GM12864 (cell line): Measurements from ENCODE around the gene MAN2B1.

ENCODE experiments used
- DNase-seq: peaks from one replicate; pipeline ENCODE4 v3.0.0-alpha.2; 2011; ENCODE audit warnings: low read depth
- H3K4me3 ChIP-seq: 2 replicates; pipeline ENCODE4 v1.5.1; 2011; ENCODE audit warnings: mild to moderate bottlenecking, low read depth, low read length, control low read depth
- CTCF ChIP-seq: IDR thresholded peaks from 2 replicates; pipeline ENCODE4 v1.5.1; 2011; ENCODE audit warnings: low read depth, mild to moderate bottlenecking, moderate library complexity, low read length, control low read depth, inconsistent platforms; ENCODE audit errors: missing control alignments

MAN2B1 gene

DNA sequence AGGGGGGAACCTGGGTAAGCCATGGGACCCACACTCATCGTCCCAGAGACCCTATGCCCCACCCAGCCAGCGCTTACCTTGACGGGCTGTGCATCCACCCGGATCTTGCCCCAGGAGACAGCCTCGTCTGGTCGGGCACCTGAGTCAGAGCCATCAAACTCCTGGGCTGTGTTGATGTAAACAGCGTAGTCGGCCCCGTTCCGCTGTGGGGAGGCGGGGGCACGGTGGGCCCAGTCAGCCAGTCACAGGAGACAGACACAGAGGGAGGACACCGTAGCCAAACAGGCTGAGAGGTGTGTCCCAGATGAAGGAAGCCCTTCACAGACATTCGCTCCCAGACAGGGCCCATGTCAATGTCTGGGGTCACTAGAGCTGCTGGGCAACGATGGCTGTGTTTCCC lies 9.4 kb upstream of the MAN2B1 start:
- DNase-seq = no peak
- H3K4me3 ChIP-seq = no peak overlapping the region
- no peak for TF ChIP-seq CTCF

DNA sequence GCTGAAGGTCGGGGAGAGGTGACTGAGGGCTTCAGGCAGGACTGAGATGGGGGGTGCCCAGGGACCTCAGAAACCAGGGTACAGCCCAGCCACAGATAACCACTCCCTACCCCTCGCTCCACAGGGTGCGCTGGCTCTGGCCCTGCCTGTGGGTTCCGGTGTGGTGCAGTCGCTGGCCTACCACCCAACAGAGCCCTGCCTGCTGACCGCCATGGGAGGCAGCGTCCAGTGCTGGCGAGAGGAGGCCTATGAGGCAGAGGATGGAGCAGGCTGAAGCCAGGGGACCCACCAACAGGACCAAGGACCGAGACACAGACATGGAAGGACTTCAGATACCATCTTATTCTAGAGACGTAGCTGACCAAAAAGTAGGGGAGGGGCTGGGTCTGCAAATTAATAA lies 8.9 kb upstream of the MAN2B1 start:
- no peak overlapping the region for H3K4me3 ChIP-seq
- no peak for TF ChIP-seq CTCF
- no peak for DNase-seq

DNA sequence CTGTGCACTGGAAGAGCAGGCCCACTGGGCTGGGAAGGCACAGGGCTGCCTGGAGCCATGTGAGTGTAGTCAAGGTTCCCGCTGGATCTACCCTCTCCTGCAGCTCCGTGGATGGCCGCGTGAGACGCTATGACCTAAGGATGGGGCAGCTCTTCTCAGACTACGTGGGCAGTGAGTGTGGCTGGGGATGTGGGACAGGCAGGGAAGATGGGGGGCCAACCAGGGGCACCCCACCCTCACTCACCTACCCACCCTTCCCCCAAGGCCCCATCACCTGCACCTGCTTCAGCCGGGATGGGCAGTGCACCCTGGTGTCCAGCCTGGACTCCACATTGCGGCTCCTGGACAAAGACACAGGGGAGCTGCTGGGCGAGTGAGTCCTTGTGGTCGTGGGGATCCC lies 6.2 kb upstream of the MAN2B1 start:
- no peak for DNase-seq
- H3K4me3 ChIP-seq = no peak overlapping the region
- TF ChIP-seq CTCF = no peak

DNA sequence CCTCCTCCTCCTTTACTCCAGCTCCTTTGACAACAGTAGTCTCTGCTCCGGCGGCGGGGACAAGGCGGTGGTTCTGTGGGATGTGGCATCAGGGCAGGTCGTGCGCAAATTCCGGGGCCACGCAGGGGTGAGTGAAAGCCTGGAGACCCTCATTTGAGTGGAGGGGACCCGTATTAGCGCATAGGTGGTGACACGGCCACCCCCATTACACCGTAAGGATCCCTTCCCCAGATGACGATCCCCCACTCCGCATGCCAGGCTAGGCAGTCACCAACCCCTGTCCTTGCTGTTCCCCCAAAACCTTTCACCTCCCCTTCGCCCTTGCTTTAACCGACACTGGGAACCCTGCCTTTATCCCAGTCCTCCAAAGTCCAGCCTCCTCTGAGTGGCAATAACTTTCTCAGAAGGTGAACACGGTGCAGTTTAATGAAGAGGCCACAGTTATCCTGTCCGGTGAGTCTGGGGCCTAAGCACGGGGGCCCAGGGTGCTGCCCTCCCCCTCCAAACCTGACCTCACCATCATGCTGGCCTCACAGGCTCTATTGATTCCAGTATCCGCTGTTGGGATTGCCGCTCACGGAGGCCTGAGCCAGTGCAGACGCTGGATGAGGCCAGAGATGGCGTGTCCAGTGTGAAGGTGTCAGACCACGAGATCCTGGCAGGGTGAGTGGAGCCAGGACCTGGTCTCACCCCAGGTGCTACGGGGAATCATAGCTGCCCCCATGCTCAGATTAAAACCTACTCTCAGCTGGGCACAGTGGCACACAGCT lies 3.8 kb upstream of the MAN2B1 start:
- no peak for DNase-seq
- no peak for TF ChIP-seq CTCF
- peak overlapping the region; percentile 79 for H3K4me3 ChIP-seq

DNA sequence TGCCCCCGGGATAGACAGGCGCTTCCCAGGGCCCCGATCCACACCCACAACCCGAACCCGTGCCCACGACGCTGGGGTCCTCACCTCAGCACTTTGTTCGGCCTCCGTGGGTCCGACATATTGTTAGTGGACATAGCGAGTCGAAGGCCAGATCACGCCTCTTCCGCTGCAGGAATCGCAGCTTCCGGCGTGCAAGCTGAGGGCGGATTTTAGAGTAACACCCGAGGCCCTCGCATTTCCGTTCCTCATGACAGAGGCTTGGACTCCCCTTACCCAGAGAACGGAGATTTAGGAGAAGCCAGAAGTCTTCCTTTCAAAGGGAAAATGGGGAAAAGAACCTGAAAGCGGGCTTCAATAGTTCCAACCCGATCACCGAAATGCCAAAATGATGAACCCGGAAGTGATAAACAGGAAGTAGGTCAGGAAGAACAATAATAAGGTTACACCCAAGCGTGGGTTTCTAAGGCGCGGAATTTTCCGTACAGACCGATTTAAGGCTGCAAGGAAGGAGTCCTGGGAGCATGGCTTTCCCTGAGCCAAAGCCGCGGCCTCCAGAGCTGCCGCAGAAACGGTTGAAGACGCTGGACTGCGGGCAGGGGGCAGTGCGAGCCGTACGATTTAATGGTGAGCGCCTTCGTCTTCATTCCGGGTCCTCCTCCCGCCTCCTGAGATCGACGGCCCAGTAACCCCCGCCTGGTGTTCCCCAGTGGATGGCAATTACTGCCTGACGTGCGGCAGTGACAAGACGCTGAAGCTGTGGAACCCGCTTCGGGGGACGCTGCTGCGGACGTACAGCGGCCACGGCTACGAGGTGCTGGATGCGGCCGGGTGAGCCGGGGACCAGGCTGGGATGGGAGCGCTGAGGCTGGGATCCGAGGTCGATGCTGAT lies 3.0 kb upstream of the MAN2B1 start:
- H3K4me3 ChIP-seq = peak overlapping the region; percentile 79
- DNase-seq = peak; percentile 67
- TF ChIP-seq CTCF = no peak

DNA sequence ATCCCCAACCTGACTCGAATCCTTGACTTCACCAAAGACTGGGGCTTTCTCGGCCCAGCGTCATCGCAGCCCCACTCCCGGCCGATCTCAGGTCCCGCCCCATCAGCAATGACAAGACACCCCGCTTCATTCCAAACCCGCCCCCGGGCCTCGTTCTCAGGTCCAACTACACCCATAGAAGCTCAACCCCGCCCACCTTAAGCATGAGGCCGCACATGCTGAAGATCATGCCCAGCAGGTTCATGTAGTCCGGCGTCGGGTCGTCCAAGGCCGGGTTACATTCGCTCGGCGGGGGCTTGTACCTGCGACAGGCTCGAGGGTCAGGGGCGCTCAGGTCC lies 2.4 kb upstream of the MAN2B1 start:
- no peak for TF ChIP-seq CTCF
- H3K4me3 ChIP-seq = peak overlapping the region; percentile 79
- DNase-seq = no peak
